SK-N-SH (cell line): ENCODE results near the gene MACIR.

Source experiments
- TCF12 ChIP-seq: IDR thresholded peaks from 2 replicates; pipeline ENCODE4 v1.4.0; 2012
- TF ChIP-seq, protein P1 (sequence below): fragments of 200-600 bp; sonication (generic); IDR thresholded peaks from 2 replicates; pipeline ENCODE4 v1.6.1; 2017; ENCODE audit warnings: antibody characterized with exemption, mild to moderate bottlenecking, moderate library complexity

DNA sequence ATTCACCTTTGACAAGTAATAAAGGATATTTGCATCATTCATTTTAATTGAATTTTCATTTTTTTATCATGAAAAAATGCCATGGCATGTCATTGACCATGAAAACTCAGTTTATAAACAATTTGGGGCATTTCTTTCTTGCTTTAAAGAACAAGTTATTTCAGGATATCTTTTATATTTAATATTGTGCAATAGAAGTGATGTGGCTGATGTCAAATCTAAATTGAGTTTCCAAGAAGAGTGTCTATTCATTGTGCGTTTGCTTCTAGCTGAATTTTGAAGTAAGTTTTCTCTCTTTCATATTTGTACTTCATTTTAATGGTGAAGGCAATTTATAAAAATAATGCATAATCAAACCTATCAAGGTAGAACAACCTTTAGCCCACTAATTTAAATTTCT is 30.5 kb downstream of the MACIR start:
- TF ChIP-seq, protein P1, sequence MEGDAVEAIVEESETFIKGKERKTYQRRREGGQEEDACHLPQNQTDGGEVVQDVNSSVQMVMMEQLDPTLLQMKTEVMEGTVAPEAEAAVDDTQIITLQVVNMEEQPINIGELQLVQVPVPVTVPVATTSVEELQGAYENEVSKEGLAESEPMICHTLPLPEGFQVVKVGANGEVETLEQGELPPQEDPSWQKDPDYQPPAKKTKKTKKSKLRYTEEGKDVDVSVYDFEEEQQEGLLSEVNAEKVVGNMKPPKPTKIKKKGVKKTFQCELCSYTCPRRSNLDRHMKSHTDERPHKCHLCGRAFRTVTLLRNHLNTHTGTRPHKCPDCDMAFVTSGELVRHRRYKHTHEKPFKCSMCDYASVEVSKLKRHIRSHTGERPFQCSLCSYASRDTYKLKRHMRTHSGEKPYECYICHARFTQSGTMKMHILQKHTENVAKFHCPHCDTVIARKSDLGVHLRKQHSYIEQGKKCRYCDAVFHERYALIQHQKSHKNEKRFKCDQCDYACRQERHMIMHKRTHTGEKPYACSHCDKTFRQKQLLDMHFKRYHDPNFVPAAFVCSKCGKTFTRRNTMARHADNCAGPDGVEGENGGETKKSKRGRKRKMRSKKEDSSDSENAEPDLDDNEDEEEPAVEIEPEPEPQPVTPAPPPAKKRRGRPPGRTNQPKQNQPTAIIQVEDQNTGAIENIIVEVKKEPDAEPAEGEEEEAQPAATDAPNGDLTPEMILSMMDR = no peak
- TF ChIP-seq TCF12 = no peak
